Endothelial cell (in vitro differentiated cells): ENCODE measurements around the gene NTN3. TPM values are rescaled to one million over a fixed set of nuclear protein-coding genes. Genes with fewer than 3 reads are reported as not detected.

Experiments
- DNase-seq: peaks from one replicate; pipeline ENCODE4 v3.0.0; 2021; ENCODE audit warnings: low spot score
- H3K27ac Mint-ChIP-seq: one replicate; pipeline ENCODE4 v1.8.0; 2021; ENCODE audit warnings: mixed read lengths, inconsistent platforms; ENCODE audit not compliant: unreplicated experiment
- H3K27me3 Mint-ChIP-seq: one replicate; pipeline ENCODE4 v1.8.0; 2021; ENCODE audit warnings: mild to moderate bottlenecking, moderate library complexity, mixed read lengths, inconsistent platforms; ENCODE audit not compliant: unreplicated experiment
- H3K36me3 Mint-ChIP-seq: one replicate; pipeline ENCODE4 v1.8.0; 2021; ENCODE audit warnings: mild to moderate bottlenecking, low read depth, mixed read lengths, inconsistent platforms; ENCODE audit not compliant: unreplicated experiment
- H3K4me1 Mint-ChIP-seq: one replicate; pipeline ENCODE4 v1.8.0; 2021; ENCODE audit warnings: mild to moderate bottlenecking, mixed read lengths, inconsistent platforms; ENCODE audit not compliant: unreplicated experiment
- H3K4me3 Mint-ChIP-seq: one replicate; pipeline ENCODE4 v1.8.0; 2021; ENCODE audit warnings: mild to moderate bottlenecking, mixed read lengths, inconsistent platforms; ENCODE audit not compliant: unreplicated experiment
- H3K9me3 Mint-ChIP-seq: one replicate; pipeline ENCODE4 v1.8.0; 2021; ENCODE audit warnings: mixed read lengths, inconsistent platforms; ENCODE audit not compliant: unreplicated experiment
- CTCF ChIP-seq: fragments of 200-600 bp; sonication (generic); IDR thresholded peaks from one replicate; pipeline ENCODE4 v1.5.0; 2021; ENCODE audit warnings: antibody characterized with exemption; ENCODE audit not compliant: unreplicated experiment
- total RNA-seq: library from RNA; stranded (reverse); fragmentation: NEBNext Ultra II Directional; extraction: Animal tissue kit (Norgen Biotek cat#: 25700); gene quantifications from one replicate; pipeline ENCODE4 v1.2.1, GENCODE V29; 2021; ENCODE audit not compliant: unreplicated experiment

Gene NTN3
- total RNA-seq, 1 donor from 2014 or later: not detected

GRCh38 chr16:2469399-2470233 lies 1.5 kb upstream of the NTN3 start:
- Mint-ChIP-seq H3K4me1 (peaks cover 4% of the 10 kb centered on the region), H3K9me3 (no peaks in the 10 kb centered on the region), H3K27ac (no peak overlapping the region), H3K36me3 (no peaks in the 10 kb centered on the region), H3K27me3 (peaks cover 24% of the 10 kb centered on the region), H3K4me3 (no peak overlapping the region)
- no peak for DNase-seq
- no peak for TF ChIP-seq CTCF

GRCh38 chr16:2470234-2470601 lies 879 bp upstream of the NTN3 start:
- H3K9me3 Mint-ChIP-seq: no peaks in the 10 kb centered on the region
- no peak overlapping the region for H3K27ac Mint-ChIP-seq
- peaks cover 4% of the 10 kb centered on the region for H3K4me1 Mint-ChIP-seq
- no peak for DNase-seq
- no peak for TF ChIP-seq CTCF
- peaks cover 24% of the 10 kb centered on the region for H3K27me3 Mint-ChIP-seq
- H3K36me3 Mint-ChIP-seq: no peaks in the 10 kb centered on the region
- no peak overlapping the region for H3K4me3 Mint-ChIP-seq

GRCh38 chr16:2470603-2471015 lies 488 bp upstream of the NTN3 start:
- peaks cover 4% of the 10 kb centered on the region for H3K4me1 Mint-ChIP-seq
- no peak overlapping the region for H3K27ac Mint-ChIP-seq
- no peaks in the 10 kb centered on the region for H3K36me3 Mint-ChIP-seq
- H3K9me3 Mint-ChIP-seq: no peaks in the 10 kb centered on the region
- no peak for TF ChIP-seq CTCF
- H3K4me3 Mint-ChIP-seq: no peak overlapping the region
- peaks cover 24% of the 10 kb centered on the region for H3K27me3 Mint-ChIP-seq
- DNase-seq: no peak

- DNase-seq: no peak
- no peak for TF ChIP-seq CTCF
- Mint-ChIP-seq H3K4me1 (peaks cover 7% of the 10 kb centered on the region), H3K27ac (no peak overlapping the region), H3K36me3 (no peaks in the 10 kb centered on the region), H3K27me3 (peaks cover 32% of the 10 kb centered on the region), H3K9me3 (no peaks in the 10 kb centered on the region), H3K4me3 (no peak overlapping the region)
These were observed 773 bp downstream of the NTN3 start for GRCh38 chr16:2471653-2472487.

GRCh38 chr16:2472488-2472864 lies 1.4 kb downstream of the NTN3 start:
- no peak for DNase-seq
- Mint-ChIP-seq H3K36me3 (no peaks in the 10 kb centered on the region), H3K4me3 (no peak overlapping the region), H3K4me1 (peaks cover 7% of the 10 kb centered on the region), H3K27me3 (peaks cover 32% of the 10 kb centered on the region), H3K27ac (no peak overlapping the region), H3K9me3 (no peaks in the 10 kb centered on the region)
- TF ChIP-seq CTCF: no peak
